SK-N-MC (cell line): Measurements from ENCODE around the gene LMO3.

Experiments
- DNase-seq: peaks from one replicate; pipeline ENCODE4 v3.0.0-alpha.2; 2011; ENCODE audit warnings: low read depth, low spot score
- H3K27ac ChIP-seq: fragments of 200-600 bp; sonication (generic); 2 replicates; pipeline ENCODE4 v1.5.1; 2016; ENCODE audit warnings: mixed run types
- H3K36me3 ChIP-seq: fragments of 200-600 bp; sonication (generic); 2 replicates; pipeline ENCODE4 v1.6.1; 2017; ENCODE audit warnings: antibody characterized with exemption, low read length, mixed read lengths; ENCODE audit not compliant: insufficient read depth
- H3K4me3 ChIP-seq: fragments of 200-600 bp; sonication (generic); 2 replicates; pipeline ENCODE4 v1.5.1; 2016
- H3K9ac ChIP-seq: fragments of 200-600 bp; sonication (generic); 2 replicates; pipeline ENCODE4 v1.8.0; 2017; ENCODE audit warnings: mixed run types, mixed read lengths; ENCODE audit not compliant: insufficient read length
- H3K9me3 ChIP-seq: fragments of 200-600 bp; sonication (generic); 2 replicates; pipeline ENCODE4 v1.6.1; 2017; ENCODE audit warnings: low read depth, mild to moderate bottlenecking, antibody characterized with exemption, low read length, moderate library complexity, mixed read lengths
- EZH2 ChIP-seq: fragments of 200-600 bp; sonication (generic); IDR thresholded peaks from one replicate; pipeline ENCODE4 v1.6.1; 2017; ENCODE audit warnings: antibody characterized with exemption
- FOXP2 ChIP-seq: optimal IDR thresholded peaks from 2 replicates; pipeline ENCODE3; 2011; ENCODE audit warnings: mild to moderate bottlenecking, moderate library complexity; ENCODE audit not compliant: insufficient read depth; ENCODE audit errors: extremely low read length, control extremely low read depth
- POLR2AphosphoS5 ChIP-seq: IDR thresholded peaks from 2 replicates; pipeline ENCODE4 v1.6.1; 2012; ENCODE audit warnings: mild to moderate bottlenecking, low read depth, low read length, borderline replicate concordance

The LMO3 gene

GRCh38 chr12:16523284-16523950 lies 82.5 kb downstream of the LMO3 start:
- TF ChIP-seq EZH2, result no peak
- no peak for TF ChIP-seq FOXP2
- no peak for TF ChIP-seq POLR2AphosphoS5

GRCh38 chr12:16520328-16520727 lies 85.6 kb downstream of the LMO3 start:
- TF ChIP-seq EZH2, result no peak
- TF ChIP-seq POLR2AphosphoS5, result no peak
- no peak for TF ChIP-seq FOXP2
- Histone ChIP-seq H3K9me3 (no peaks in the 10 kb centered on the region), H3K27ac (no peak overlapping the region)

More at GRCh38 chr12:16523284-16523950, 82.5 kb downstream of the LMO3 start:
- H3K9me3 ChIP-seq, result no peaks in the 10 kb centered on the region
- H3K36me3 ChIP-seq, result no peaks in the 10 kb centered on the region
- no peak for DNase-seq
- peak overlapping the region; percentile 69; the same call in 1 of the 2 replicates for H3K27ac ChIP-seq
- H3K4me3 ChIP-seq, result no peak overlapping the region
- no peak overlapping the region for H3K9ac ChIP-seq

GRCh38 chr12:16515666-16516065 lies 90.3 kb downstream of the LMO3 start:
- Histone ChIP-seq H3K36me3 (no peaks in the 10 kb centered on the region), H3K27ac (no peak overlapping the region), H3K9ac (no peak overlapping the region), H3K9me3 (no peaks in the 10 kb centered on the region), H3K4me3 (no peak overlapping the region)
- no peak for DNase-seq
- TF ChIP-seq FOXP2 (no peak), EZH2 (no peak), POLR2AphosphoS5 (no peak)

More at GRCh38 chr12:16520328-16520727, 85.6 kb downstream of the LMO3 start:
- Histone ChIP-seq H3K36me3 (no peaks in the 10 kb centered on the region), H3K4me3 (no peak overlapping the region), H3K9ac (no peak overlapping the region)
- DNase-seq, result no peak

GRCh38 chr12:16513231-16513630 lies 92.7 kb downstream of the LMO3 start:
- H3K9ac ChIP-seq, result no peak overlapping the region
- no peak for TF ChIP-seq POLR2AphosphoS5
- TF ChIP-seq EZH2, result no peak
- no peak for TF ChIP-seq FOXP2
- H3K36me3 ChIP-seq, result no peaks in the 10 kb centered on the region
- H3K27ac ChIP-seq, result no peak overlapping the region
- no peak for DNase-seq
- H3K4me3 ChIP-seq, result no peak overlapping the region
- no peaks in the 10 kb centered on the region for H3K9me3 ChIP-seq

- TF ChIP-seq FOXP2 (no peak), POLR2AphosphoS5 (no peak), EZH2 (no peak)
- Histone ChIP-seq H3K36me3 (no peaks in the 10 kb centered on the region), H3K9ac (no peak overlapping the region), H3K27ac (no peak overlapping the region), H3K9me3 (no peaks in the 10 kb centered on the region), H3K4me3 (no peak overlapping the region)
- no peak for DNase-seq
Observed at GRCh38 chr12:16509411-16509810, 96.6 kb downstream of the LMO3 start.

GRCh38 chr12:16506394-16506793 lies 99.6 kb downstream of the LMO3 start:
- Histone ChIP-seq H3K4me3 (no peak overlapping the region), H3K9ac (no peak overlapping the region), H3K9me3 (no peaks in the 10 kb centered on the region), H3K36me3 (no peaks in the 10 kb centered on the region), H3K27ac (no peak overlapping the region)
- TF ChIP-seq POLR2AphosphoS5, result no peak
- TF ChIP-seq EZH2, result no peak
- TF ChIP-seq FOXP2, result no peak
- DNase-seq, result no peak

- Histone ChIP-seq H3K36me3 (no peaks in the 10 kb centered on the region), H3K9ac (no peak overlapping the region), H3K4me3 (no peak overlapping the region), H3K27ac (no peak overlapping the region), H3K9me3 (no peaks in the 10 kb centered on the region)
- TF ChIP-seq POLR2AphosphoS5, result no peak
- TF ChIP-seq FOXP2, result no peak
- no peak for TF ChIP-seq EZH2
- DNase-seq, result no peak
Observed at GRCh38 chr12:16504200-16504599, 101.8 kb downstream of the LMO3 start.

GRCh38 chr12:16499611-16500010 lies 106.4 kb downstream of the LMO3 start:
- H3K9ac ChIP-seq, result no peak overlapping the region
- no peak overlapping the region for H3K27ac ChIP-seq
- H3K9me3 ChIP-seq, result no peaks in the 10 kb centered on the region
- H3K36me3 ChIP-seq, result no peaks in the 10 kb centered on the region
- no peak overlapping the region for H3K4me3 ChIP-seq
- TF ChIP-seq POLR2AphosphoS5, result no peak
- no peak for TF ChIP-seq EZH2
- no peak for TF ChIP-seq FOXP2
- no peak for DNase-seq
